Right atrium auricular region (tissue), 2 donors: ENCODE data around the gene TIFAB. TPM values are rescaled to one million over a fixed set of nuclear protein-coding genes. Genes with fewer than 3 reads are reported as not detected.

ENCODE experiments used
- DNase-seq: peaks from one replicate; pipeline ENCODE4 v3.0.0-alpha.2; 2019; ENCODE audit warnings: low spot score
- H3K27ac ChIP-seq, 2 donors: fragments of 200-600 bp; sonication (generic); 1 replicate in 1 of 2; 2 replicates in 1 of 2; pipeline ENCODE4 v1.5.1; 2016 to 2019
- H3K27me3 ChIP-seq, 2 donors: fragments of 200-600 bp; sonication (generic); one replicate each; pipeline versions ENCODE4 v1.5.1 to v1.6.0; 2017 to 2019
- H3K36me3 ChIP-seq: fragments of 200-600 bp; sonication (generic); one replicate; pipeline ENCODE4 v1.5.1; 2016
- H3K4me1 ChIP-seq, 2 donors: fragments of 200-600 bp; sonication (generic); one replicate each; pipeline versions ENCODE4 v1.5.1 to v1.6.0; 2017 to 2019
- H3K4me3 ChIP-seq, 2 donors: fragments of 200-600 bp; sonication (generic); 1 replicate in 1 of 2; 2 replicates in 1 of 2; pipeline ENCODE4 v1.5.1; 2017 to 2019; ENCODE audit warnings: mild to moderate bottlenecking in 1 of 2, moderate library complexity in 1 of 2
- H3K9me3 ChIP-seq, 2 donors: fragments of 200-600 bp; sonication (generic); one replicate each; pipeline ENCODE4 v1.5.1; 2019
- CTCF ChIP-seq, 2 donors: fragments of 200-600 bp; sonication (generic); IDR thresholded peaks; one replicate each; pipeline ENCODE4 v1.5.1; 2019; ENCODE audit warnings: antibody characterized with exemption in 2 of 2
- total RNA-seq, 2 donors: library from RNA; depleted of rRNA; stranded (reverse); fragments of >200 nt; gene quantifications; one replicate each; pipeline ENCODE4 v1.1.0, GENCODE V29; 2016

The TIFAB gene
- total RNA-seq, 2 donors from 2014 or later = not detected

- Histone ChIP-seq H3K4me3 (no peak overlapping the region), H3K4me1 (peaks cover 0 to 25% of the 10 kb centered on the region in 2 donors), H3K9me3 (no peaks in the 10 kb centered on the region), H3K27ac (no peak overlapping the region), H3K36me3 (no peaks in the 10 kb centered on the region), H3K27me3 (peaks cover 12 to 31% of the 10 kb centered on the region in 2 donors)
- no peak for TF ChIP-seq CTCF (IDR thresholded peaks at IDR 0.05)
- DNase-seq = no peak
These were observed 40.1 kb upstream of the TIFAB start for GRCh38 chr5:135492319-135492626.

GRCh38 chr5:135491552-135492318 lies 39.6 kb upstream of the TIFAB start:
- TF ChIP-seq CTCF (IDR thresholded peaks at IDR 0.05) = no peak
- Histone ChIP-seq H3K27ac (no peak overlapping the region), H3K4me3 (no peak overlapping the region), H3K4me1 (peaks cover 0 to 25% of the 10 kb centered on the region in 2 donors), H3K9me3 (no peaks in the 10 kb centered on the region), H3K27me3 (peaks cover 12 to 33% of the 10 kb centered on the region in 2 donors), H3K36me3 (no peaks in the 10 kb centered on the region)
- no peak for DNase-seq

GRCh38 chr5:135491038-135491551 lies 38.9 kb upstream of the TIFAB start:
- Histone ChIP-seq H3K27me3 (peaks cover 12 to 33% of the 10 kb centered on the region in 2 donors), H3K9me3 (no peaks in the 10 kb centered on the region), H3K4me1 (peaks cover 0 to 25% of the 10 kb centered on the region in 2 donors), H3K36me3 (no peaks in the 10 kb centered on the region), H3K4me3 (no peak overlapping the region), H3K27ac (no peak overlapping the region)
- no peak for TF ChIP-seq CTCF (IDR thresholded peaks at IDR 0.05)
- DNase-seq = no peak

- Histone ChIP-seq H3K27me3 (peaks cover 12 to 33% of the 10 kb centered on the region in 2 donors), H3K36me3 (no peaks in the 10 kb centered on the region), H3K27ac (no peak overlapping the region), H3K9me3 (no peaks in the 10 kb centered on the region), H3K4me3 (peak overlapping the region in 1 of 2 donors; percentile 39), H3K4me1 (peaks cover 0 to 25% of the 10 kb centered on the region in 2 donors)
- TF ChIP-seq CTCF (IDR thresholded peaks at IDR 0.05) = no peak
- no peak for DNase-seq
These were observed 38.3 kb upstream of the TIFAB start for GRCh38 chr5:135490245-135491037.

GRCh38 chr5:135489466-135490244 lies 37.5 kb upstream of the TIFAB start:
- Histone ChIP-seq H3K4me3 (peak overlapping the region in 1 of 2 donors; percentile 39), H3K9me3 (no peaks in the 10 kb centered on the region), H3K4me1 (peaks cover 0 to 25% of the 10 kb centered on the region in 2 donors), H3K36me3 (no peaks in the 10 kb centered on the region), H3K27ac (no peak overlapping the region), H3K27me3 (peaks cover 12 to 33% of the 10 kb centered on the region in 2 donors)
- no peak for DNase-seq
- no peak for TF ChIP-seq CTCF (IDR thresholded peaks at IDR 0.05)
